ENCODE results near the gene SPN. TPM values are rescaled to one million over a fixed set of nuclear protein-coding genes. Genes with fewer than 3 reads are reported as not detected.
"Not testable (repeated sequence)": the region's sequence is repeated elsewhere in the genome, so short reads cannot be mapped to it uniquely, and the experiment has no call there.

Gene SPN
- total RNA-seq, 1 donor from 2014 or later, result 10.3 TPM

- no peak for TF ChIP-seq CTCF (IDR thresholded peaks at IDR 0.05)
- no peaks in the 10 kb centered on the region for H3K9me3 ChIP-seq
- no peaks in the 10 kb centered on the region for H3K27me3 ChIP-seq
- H3K4me1 ChIP-seq, result no peaks in the 10 kb centered on the region
- no peak overlapping the region for H3K4me3 ChIP-seq
- intact Hi-C loops (cut with DNase I), result no loop called here
- DNase-seq (ENCODE audit: low spot score in 2 of 2), result no peak
- H3K36me3 ChIP-seq, result no peaks in the 10 kb centered on the region
- no peak overlapping the region for H3K27ac ChIP-seq
Observed at GRCh38 chr16:29687755-29688154, 24.7 kb downstream of the SPN start.

GRCh38 chr16:29688172-29688571, 25.1 kb downstream of the SPN start:
- intact Hi-C loops (cut with DNase I), result no loop called here
- H3K27me3 ChIP-seq, result no peaks in the 10 kb centered on the region
- H3K36me3 ChIP-seq, result no peaks in the 10 kb centered on the region
- H3K27ac ChIP-seq, result no peak overlapping the region
- no peak for TF ChIP-seq CTCF (IDR thresholded peaks at IDR 0.05)
- H3K9me3 ChIP-seq, result no peaks in the 10 kb centered on the region
- no peak overlapping the region for H3K4me3 ChIP-seq
- H3K4me1 ChIP-seq, result no peaks in the 10 kb centered on the region
- DNase-seq (ENCODE audit: low spot score in 2 of 2), result no peak

- H3K27me3 ChIP-seq; H3K27ac ChIP-seq; H3K4me1 ChIP-seq; H3K4me3 ChIP-seq; H3K9me3 ChIP-seq; DNase-seq (ENCODE audit: low spot score in 2 of 2); H3K36me3 ChIP-seq; intact Hi-C loops (cut with DNase I): not testable (repeated sequence)
Observed at GRCh38 chr16:29689490-29690351, 26.7 kb downstream of the SPN start.

- DNase-seq (ENCODE audit: low spot score in 2 of 2); H3K27ac ChIP-seq; H3K36me3 ChIP-seq; H3K4me1 ChIP-seq; H3K4me3 ChIP-seq; intact Hi-C loops (cut with DNase I); H3K9me3 ChIP-seq; H3K27me3 ChIP-seq: not testable (repeated sequence)
Observed at GRCh38 chr16:29692606-29693005, 29.6 kb downstream of the SPN start.

GRCh38 chr16:29694384-29695195, 31.5 kb downstream of the SPN start:
- Histone ChIP-seq H3K27me3 (no peaks in the 10 kb centered on the region), H3K4me1 (no peaks in the 10 kb centered on the region), H3K9me3 (no peaks in the 10 kb centered on the region), H3K27ac (peak overlapping the region; percentile 72 to 82), H3K36me3 (no peaks in the 10 kb centered on the region), H3K4me3 (peak overlapping the region in 1 of 2 donors; percentile 33)
- TF ChIP-seq CTCF (IDR thresholded peaks at IDR 0.05), result peak in 1 of 3 experiments; percentile 11
- peak; percentile 29 to 77 for DNase-seq (ENCODE audit: low spot score in 2 of 2)
- intact Hi-C loops (cut with DNase I), result loop anchor here (5.0 kb wide), 1 partner anchor 153 kb away; no protein-coding TSS in a partner anchor

GRCh38 chr16:29695675-29696074, 32.6 kb downstream of the SPN start:
- not testable (repeated sequence) for H3K4me1 ChIP-seq; DNase-seq (ENCODE audit: low spot score in 2 of 2); H3K4me3 ChIP-seq; H3K36me3 ChIP-seq; H3K27ac ChIP-seq; H3K9me3 ChIP-seq; H3K27me3 ChIP-seq
- intact Hi-C loops (cut with DNase I), result loop anchor here (5.0 kb wide), 1 partner anchor 152 kb away; no protein-coding TSS in a partner anchor

- Histone ChIP-seq H3K9me3 (no peaks in the 10 kb centered on the region), H3K27me3 (no peaks in the 10 kb centered on the region), H3K4me3 (no peak overlapping the region), H3K4me1 (peaks cover 0 to 3% of the 10 kb centered on the region in 2 donors), H3K27ac (no peak overlapping the region), H3K36me3 (no peaks in the 10 kb centered on the region)
- intact Hi-C loops (cut with DNase I), result loop anchor here (5.0 kb wide), 1 partner anchor 150 kb away; no protein-coding TSS in a partner anchor
- TF ChIP-seq CTCF (IDR thresholded peaks at IDR 0.05), result no peak
- no peak for DNase-seq (ENCODE audit: low spot score in 2 of 2)
Observed at GRCh38 chr16:29696881-29697331, 33.9 kb downstream of the SPN start.

All from ascending aorta (tissue), 2 donors.